Measurements from ENCODE around the gene TMEM229B. TPM values are rescaled to one million over a fixed set of nuclear protein-coding genes. Genes with fewer than 3 reads are reported as not detected.

TMEM229B gene
- total and polyA plus RNA-seq, 4 donors = 1.5 to 4.5 (median 2.5) TPM

- H3K36me3 ChIP-seq (ENCODE audit: control insufficient read depth in 4 of 4, insufficient read depth in 4 of 4, low read length in 4 of 4) = peaks cover 0 to 2% (median 0%) of the 10 kb centered on the region in 4 donors
- no peak overlapping the region for H3K4me3 ChIP-seq
- ATAC-seq (ENCODE audit: insufficient read depth, low FRiP score) (no peak), DNase-seq (no peak)
- H3K4me1 ChIP-seq (ENCODE audit: control insufficient read depth in 5 of 5, insufficient read depth in 5 of 5, low read length in 5 of 5) = peaks cover 0 to 8% (median 2%) of the 10 kb centered on the region in 5 donors
- TF ChIP-seq CTCF (IDR thresholded peaks at IDR 0.05; ENCODE audit: control extremely low read depth, extremely low read depth) = no peak
- 88 to 91% methylated on average over 8 of the region's 8 CpGs for WGBS, 2 donors
- H3K9me3 ChIP-seq (ENCODE audit: control insufficient read depth in 4 of 4, insufficient read depth in 3 of 4, low read length in 3 of 4) = peaks cover 0 to 2% (median 0%) of the 10 kb centered on the region in 4 donors
- H3K9ac ChIP-seq (ENCODE audit: insufficient read depth in 1 of 2, low read length in 2 of 2) = no peak overlapping the region
- H3K27ac ChIP-seq (ENCODE audit: low read depth in 1 of 2, low read length in 1 of 2) = no peak overlapping the region
- no peaks in the 10 kb centered on the region for H3K27me3 ChIP-seq (ENCODE audit: control insufficient read depth in 3 of 3, insufficient read depth in 3 of 3, low read length in 2 of 3)
These were observed 4.8 kb downstream of the TMEM229B start for GRCh38 chr14:67483579-67484285.

GRCh38 chr14:67482231-67483164 lies 6.0 kb downstream of the TMEM229B start:
- ATAC-seq (ENCODE audit: insufficient read depth, low FRiP score) (no peak), DNase-seq (no peak)
- WGBS, 2 donors = 95 to 99% methylated on average over 8 of the region's 8 CpGs

GRCh38 chr14:67480011-67480410 lies 8.5 kb downstream of the TMEM229B start:
- H3K9me3 ChIP-seq (ENCODE audit: control insufficient read depth in 4 of 4, insufficient read depth in 3 of 4, low read length in 3 of 4) = peaks cover 0 to 2% (median 0%) of the 10 kb centered on the region in 4 donors
- no peaks in the 10 kb centered on the region for H3K27me3 ChIP-seq (ENCODE audit: control insufficient read depth in 3 of 3, insufficient read depth in 3 of 3, low read length in 2 of 3)
- no peaks in the 10 kb centered on the region for H3K36me3 ChIP-seq (ENCODE audit: control insufficient read depth in 4 of 4, insufficient read depth in 4 of 4, low read length in 4 of 4)
- H3K4me1 ChIP-seq (ENCODE audit: control insufficient read depth in 5 of 5, insufficient read depth in 5 of 5, low read length in 5 of 5) = peaks cover 0 to 8% (median 0%) of the 10 kb centered on the region in 5 donors
- H3K27ac ChIP-seq (ENCODE audit: low read depth in 1 of 2, low read length in 1 of 2) = no peak overlapping the region
- no peak for TF ChIP-seq CTCF (IDR thresholded peaks at IDR 0.05; ENCODE audit: control extremely low read depth, extremely low read depth)
- DNase-seq (peak; percentile 71 to 81 (median 72)), ATAC-seq (ENCODE audit: insufficient read depth, low FRiP score) (no peak)
- 60 to 69% methylated on average over 9 of the region's 9 CpGs for WGBS, 2 donors
- no peak overlapping the region for H3K4me3 ChIP-seq
- no peak overlapping the region for H3K9ac ChIP-seq (ENCODE audit: insufficient read depth in 1 of 2, low read length in 2 of 2)

More at GRCh38 chr14:67482231-67483164, 6.0 kb downstream of the TMEM229B start:
- H3K4me1 ChIP-seq (ENCODE audit: control insufficient read depth in 5 of 5, insufficient read depth in 5 of 5, low read length in 5 of 5) = peaks cover 0 to 8% (median 2%) of the 10 kb centered on the region in 5 donors
- peaks cover 0 to 2% (median 0%) of the 10 kb centered on the region in 4 donors for H3K9me3 ChIP-seq (ENCODE audit: control insufficient read depth in 4 of 4, insufficient read depth in 3 of 4, low read length in 3 of 4)
- no peak overlapping the region for H3K4me3 ChIP-seq
- H3K27me3 ChIP-seq (ENCODE audit: control insufficient read depth in 3 of 3, insufficient read depth in 3 of 3, low read length in 2 of 3) = no peaks in the 10 kb centered on the region
- H3K9ac ChIP-seq (ENCODE audit: insufficient read depth in 1 of 2, low read length in 2 of 2) = no peak overlapping the region
- no peak for TF ChIP-seq CTCF (IDR thresholded peaks at IDR 0.05; ENCODE audit: control extremely low read depth, extremely low read depth)
- peaks cover 0 to 2% (median 0%) of the 10 kb centered on the region in 4 donors for H3K36me3 ChIP-seq (ENCODE audit: control insufficient read depth in 4 of 4, insufficient read depth in 4 of 4, low read length in 4 of 4)
- H3K27ac ChIP-seq (ENCODE audit: low read depth in 1 of 2, low read length in 1 of 2) = no peak overlapping the region
